HG03442 (cell line): ENCODE data around the gene CASP6.
A peak's percentile ranks its signal among the peaks of the same experiment; 100 is the strongest.

Experiments
- ATAC-seq: cut with Tn5 transposase; IDR thresholded peaks from one replicate; pipeline ENCODE4 v1.9.1; 2021; ENCODE audit warnings: mild to moderate bottlenecking, moderate library complexity; ENCODE audit not compliant: unreplicated experiment

The CASP6 gene

DNA sequence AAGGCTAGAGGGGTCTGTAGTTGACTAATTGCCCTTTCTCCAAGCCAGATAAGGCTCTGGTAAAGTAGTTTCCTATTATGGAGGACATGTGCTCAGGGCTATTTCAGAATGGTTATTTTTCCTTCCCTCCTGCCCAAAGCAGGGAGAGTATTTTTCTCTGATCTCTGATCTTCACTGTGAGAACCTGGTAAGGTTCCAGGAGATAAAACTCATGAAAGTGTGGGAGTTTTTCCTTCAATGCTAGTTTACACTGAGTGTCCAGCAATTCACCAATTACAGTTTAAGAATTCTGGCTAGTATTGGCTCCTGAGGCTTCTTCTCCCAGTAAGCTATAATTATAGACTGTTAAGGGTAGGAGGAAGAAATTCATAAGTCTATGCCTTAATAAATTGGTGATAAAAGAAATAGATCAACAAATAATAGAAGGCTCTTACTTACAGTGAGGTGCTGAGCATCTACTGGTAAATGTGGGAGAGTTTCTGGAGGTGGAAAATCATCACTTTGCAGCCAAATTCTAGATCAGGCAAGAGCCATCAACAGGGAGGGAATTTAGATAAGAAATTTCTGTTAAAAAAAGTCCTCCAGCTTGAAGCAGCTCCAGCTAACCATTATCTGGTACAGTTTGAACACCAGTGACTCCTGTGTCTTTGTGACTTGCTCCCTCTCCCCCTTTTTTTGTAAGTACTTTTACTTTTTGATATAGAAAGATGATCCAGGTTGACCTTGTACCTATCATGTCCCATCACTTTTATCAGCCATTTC lies 30.9 kb downstream of the CASP6 start:
- no peak for ATAC-seq

- no peak for ATAC-seq
Observed at GRCh38 chr4:109671350-109671749, 31.9 kb downstream of the CASP6 start.

GRCh38 chr4:109665783-109666485 lies 37.3 kb downstream of the CASP6 start:
- no peak for ATAC-seq

DNA sequence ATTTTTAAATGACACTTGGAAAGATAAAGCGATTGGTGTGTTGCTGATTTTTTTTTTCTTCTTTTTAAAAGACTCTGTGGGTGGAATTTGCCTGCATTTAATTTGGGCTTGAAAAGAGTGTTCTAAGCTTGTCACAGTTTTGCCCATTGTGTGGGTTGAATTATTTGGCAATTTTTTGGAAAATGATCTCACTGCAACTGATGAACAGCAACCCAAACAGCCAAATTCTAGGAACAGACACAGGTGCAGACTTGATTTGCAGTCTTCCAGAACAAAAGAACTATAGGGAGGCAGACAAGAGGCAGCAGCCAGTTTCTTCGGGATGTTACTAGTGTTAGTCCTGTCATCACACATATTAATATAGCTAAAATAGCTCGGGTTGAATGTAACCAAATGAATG lies 40.5 kb downstream of the CASP6 start:
- ATAC-seq: no peak

- ATAC-seq: no peak
Observed at GRCh38 chr4:109662116-109662515, 41.1 kb downstream of the CASP6 start.

DNA sequence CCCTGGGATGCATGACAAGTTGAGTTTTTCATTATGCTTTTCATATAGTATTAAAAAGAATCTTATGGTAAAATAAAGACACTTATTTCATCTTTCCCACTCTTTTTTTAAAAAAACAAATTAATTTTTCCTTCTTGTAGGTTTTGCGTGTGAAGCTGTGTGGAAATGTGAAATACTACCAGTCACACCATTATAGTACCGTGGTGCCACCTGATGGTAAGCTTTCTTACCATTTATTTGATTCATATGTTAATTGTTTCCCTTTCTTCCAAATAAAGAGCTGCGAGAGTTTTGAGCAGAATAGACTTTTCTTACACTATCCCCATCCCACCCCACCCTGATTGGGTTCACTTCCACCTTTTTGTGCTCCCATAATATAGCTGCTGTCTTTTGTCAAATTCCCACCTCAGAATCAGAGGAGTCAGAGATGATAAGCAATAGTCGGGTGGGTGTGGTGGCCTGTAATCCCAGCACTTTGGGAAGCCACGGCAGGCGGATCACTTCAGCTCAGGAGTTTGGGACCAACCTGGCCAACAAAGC lies 44.3 kb downstream of the CASP6 start:
- ATAC-seq: no peak

DNA sequence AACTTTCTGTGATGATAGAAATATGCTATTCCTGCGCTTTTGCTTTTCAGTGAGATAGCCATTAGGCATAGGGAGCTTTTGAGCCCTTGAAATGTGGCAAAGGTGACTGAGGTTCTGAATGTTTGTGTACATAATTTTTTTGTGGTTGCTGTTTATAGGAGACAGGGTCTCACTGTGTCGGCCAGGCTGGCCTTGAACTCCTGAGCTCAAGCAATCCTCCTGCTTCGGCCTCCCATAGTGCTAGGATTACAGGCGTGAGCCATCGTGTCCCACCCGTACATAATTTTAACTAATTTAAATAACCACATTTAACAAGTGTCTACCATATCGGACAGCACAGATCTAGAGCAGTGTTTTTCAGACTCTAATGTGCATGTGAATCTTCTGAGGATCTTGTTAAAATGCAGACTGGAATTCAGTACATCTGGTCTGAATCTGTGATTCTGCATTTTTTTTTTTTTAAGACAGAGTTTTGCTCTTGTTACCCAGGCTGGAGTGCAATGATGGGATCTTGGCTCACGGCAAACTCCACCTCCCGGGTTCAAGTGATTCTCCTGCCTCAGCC lies 45.3 kb downstream of the CASP6 start:
- ATAC-seq: no peak

DNA sequence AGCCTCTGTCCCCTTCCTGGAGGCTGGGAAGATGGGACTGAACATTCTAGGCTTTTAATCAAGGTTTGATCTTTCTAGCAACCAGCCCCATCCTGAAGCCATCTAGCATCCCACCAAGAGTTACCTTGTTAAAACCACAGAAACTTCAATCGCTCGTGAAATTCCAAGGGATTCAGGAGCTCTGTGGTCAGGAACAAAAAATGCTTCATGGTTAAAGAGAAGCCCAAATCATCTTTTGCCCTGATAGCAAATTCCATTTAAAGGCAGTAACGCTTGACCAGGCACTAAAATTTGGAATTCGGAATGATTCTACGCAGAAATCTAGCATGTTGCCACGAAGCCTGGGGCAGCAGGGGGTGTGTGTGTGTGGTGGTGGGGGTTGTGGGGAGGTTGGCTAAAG lies 47.8 kb downstream of the CASP6 start:
- ATAC-seq: no peak

GRCh38 chr4:109649872-109650271 lies 53.4 kb downstream of the CASP6 start:
- ATAC-seq: peak; percentile 80

- no peak for ATAC-seq
Observed at GRCh38 chr4:109648997-109649575, 54.2 kb downstream of the CASP6 start.

DNA sequence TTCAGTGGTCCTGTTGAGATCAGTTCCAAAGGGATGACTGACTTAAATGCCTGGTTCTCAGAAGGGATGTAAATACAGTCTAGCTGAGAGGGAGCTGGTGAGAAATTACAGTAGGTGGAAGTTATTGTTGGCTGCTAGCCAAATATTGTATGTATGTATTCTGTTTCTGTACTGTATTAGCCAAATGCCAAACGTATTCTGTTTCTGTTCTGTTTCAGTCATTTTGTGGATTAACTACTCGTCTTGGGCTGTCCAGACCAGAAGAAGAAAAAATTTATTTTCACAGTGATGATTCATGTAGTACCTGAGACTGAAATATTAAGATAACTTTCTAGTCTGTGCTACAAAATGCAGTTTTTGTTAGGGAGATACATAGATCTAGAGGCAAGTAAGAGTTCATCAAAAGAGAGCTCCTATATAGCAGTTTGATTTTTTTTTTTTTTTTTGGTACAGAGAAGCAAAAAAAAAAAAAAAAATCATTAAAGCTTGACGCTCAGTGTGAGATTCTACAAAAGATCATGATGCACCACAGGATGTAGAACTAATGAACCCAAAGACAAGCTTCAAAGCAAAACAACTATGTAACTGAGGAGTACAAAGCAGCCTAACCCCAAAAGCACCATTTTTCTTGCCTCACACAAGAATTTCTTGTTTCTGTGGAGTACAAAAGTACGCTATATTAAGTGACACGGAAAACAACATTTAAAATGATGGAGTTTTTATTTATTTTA lies 54.8 kb downstream of the CASP6 start:
- peak; percentile 65 for ATAC-seq

- ATAC-seq: no peak
Observed at GRCh38 chr4:109645874-109646710, 57.2 kb downstream of the CASP6 start.

DNA sequence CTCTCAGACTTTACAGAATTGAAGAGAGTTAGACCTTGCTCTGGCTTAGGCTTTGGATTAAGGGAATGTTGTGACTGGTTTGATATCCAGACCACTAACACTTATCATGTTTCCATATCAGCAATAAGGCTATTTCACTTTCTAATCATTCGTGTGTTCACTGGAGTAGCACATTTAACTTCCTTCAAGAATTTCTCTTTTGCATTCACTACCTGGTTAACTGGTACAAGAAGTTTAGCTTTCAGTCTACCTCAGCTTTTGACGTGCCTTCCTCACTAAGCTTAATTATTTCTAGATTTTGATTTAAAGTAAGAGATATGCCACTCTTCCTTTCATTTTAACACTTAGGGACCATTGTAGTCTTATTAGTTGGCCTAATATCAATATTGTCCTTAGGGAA lies 62.6 kb downstream of the CASP6 start:
- ATAC-seq: no peak
